K562 (cell line): ENCODE data around the gene CAPN8. TPM values are rescaled to one million over a fixed set of nuclear protein-coding genes. Genes with fewer than 3 reads are reported as not detected.
A peak's percentile ranks its signal among the peaks of the same experiment; 100 is the strongest.

Experiments
- CHCHD3 ChIP-seq: fragments of 250-450 bp; sonication (Bioruptor Pico); IDR thresholded peaks from 2 replicates; pipeline ENCODE4 v2.1.2; 2022; ENCODE audit warnings: mild to moderate bottlenecking
- NFE2 ChIP-seq: IDR thresholded peaks from 2 replicates; pipeline ENCODE4 v1.6.1; 2014; ENCODE audit warnings: antibody characterized with exemption, low read depth
- NR3C1 ChIP-seq: sonication (generic); formaldehyde crosslinking; IDR thresholded peaks from 2 replicates; pipeline ENCODE4 v1.8.1; 2022; ENCODE audit warnings: missing genetic modification reagents
- SMARCC2 ChIP-seq: fragments of 450-650 bp; IDR thresholded peaks from 2 replicates; pipeline ENCODE4 v1.6.1; 2017; ENCODE audit warnings: antibody characterized with exemption, moderate library complexity, mild to moderate bottlenecking, low read depth
- SREBF2 ChIP-seq: sonication (generic); formaldehyde crosslinking; IDR thresholded peaks from 2 replicates; pipeline ENCODE4 v1.4.0; 2020; ENCODE audit warnings: mild to moderate bottlenecking, missing genetic modification reagents
- polyA plus RNA-seq, 8 experiments: library from polyadenylated mRNA; depleted of rRNA in 4 of 8; stranded (reverse) in 5 of 8; unstranded in 3 of 8; fragments of >200 nt; fragmentation: Nextera tagmentation in 2 of 8; fragmentation: Illumina TruSeq in 1 of 8; extraction: Ambion mirVana in 2 of 8; extraction: Trizol in 1 of 8; gene quantifications; 2 replicates each; pipeline versions ENCODE4 v1.2.1 to v1.2.3, GENCODE V29; 2011 to 2014; ENCODE audit warnings: inconsistent platforms in 1 of 8, missing spikeins in 1 of 8
- total RNA-seq, 7 experiments: library from RNA; depleted of rRNA in 6 of 7; stranded (reverse); fragments of >200 nt in 6 of 7; fragmentation: Illumina TruSeq in 2 of 7; extraction: Trizol in 2 of 7; gene quantifications; 2 replicates each; pipeline versions ENCODE4 v1.2.1 to v1.2.3, GENCODE V29; 2011 to 2021; ENCODE audit warnings: low replicate concordance in 1 of 7
- TF ChIP-seq, protein P1 (sequence below), 2 experiments: fragments of 450-650 bp; formaldehyde crosslinking in 1 of 2; IDR thresholded peaks; 2 replicates each; pipeline versions ENCODE4 v1.4.0 to v1.6.1; 2014 to 2020; ENCODE audit warnings: mild to moderate bottlenecking in 2 of 2, borderline replicate concordance in 1 of 2, low read depth in 1 of 2
- TF ChIP-seq, protein P2 (sequence below): sonication (generic); formaldehyde crosslinking; IDR thresholded peaks from 2 replicates; pipeline ENCODE4 v1.8.0; 2022; ENCODE audit warnings: missing genetic modification reagents, mild to moderate bottlenecking, borderline replicate concordance
- TF ChIP-seq, protein P3 (sequence below): sonication (generic); formaldehyde crosslinking; IDR thresholded peaks from 2 replicates; pipeline ENCODE4 v1.8.0; 2022; ENCODE audit warnings: mild to moderate bottlenecking, missing genetic modification reagents

CAPN8 gene
- total and polyA plus RNA-seq, 9 of the 15 experiments (the other 6 are each of a cell fraction or from before 2014, with no cell fraction given): 0.06 TPM; not detected in 8

DNA sequence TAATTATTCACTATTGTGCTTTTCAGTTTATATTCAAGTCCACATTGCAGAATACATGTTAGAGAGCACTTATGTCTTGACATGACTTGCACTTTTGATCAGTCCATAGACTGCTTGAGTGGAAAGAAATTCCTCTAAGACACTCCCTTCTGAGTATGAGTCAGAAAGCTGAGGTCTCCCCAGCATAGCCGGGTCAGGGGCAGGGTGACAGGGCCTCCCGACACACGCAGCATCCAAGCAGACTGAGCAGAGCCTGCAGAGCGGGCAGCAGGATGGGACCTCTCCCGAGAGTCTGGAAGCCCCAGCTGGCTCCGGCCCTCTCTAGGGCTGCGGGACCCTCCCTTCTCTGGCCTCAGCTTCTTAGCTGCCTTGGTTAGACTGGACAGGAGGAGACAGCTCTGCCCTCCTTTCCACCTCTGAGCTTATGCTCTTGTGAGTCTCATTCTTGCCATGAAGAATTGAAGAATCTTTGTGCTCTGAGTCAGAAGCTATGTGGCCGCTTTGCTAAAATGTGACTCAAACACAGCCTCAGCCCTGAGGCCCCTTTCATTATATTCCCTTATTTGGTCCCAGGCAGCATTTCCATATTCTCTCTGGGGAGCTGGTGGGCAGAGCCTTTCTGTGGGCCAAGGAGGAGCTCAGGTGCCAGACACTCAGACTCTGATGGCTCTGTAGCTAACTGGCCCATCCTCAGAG lies 35.6 kb upstream of the CAPN8 start (continued):
- TF ChIP-seq, protein P1, sequence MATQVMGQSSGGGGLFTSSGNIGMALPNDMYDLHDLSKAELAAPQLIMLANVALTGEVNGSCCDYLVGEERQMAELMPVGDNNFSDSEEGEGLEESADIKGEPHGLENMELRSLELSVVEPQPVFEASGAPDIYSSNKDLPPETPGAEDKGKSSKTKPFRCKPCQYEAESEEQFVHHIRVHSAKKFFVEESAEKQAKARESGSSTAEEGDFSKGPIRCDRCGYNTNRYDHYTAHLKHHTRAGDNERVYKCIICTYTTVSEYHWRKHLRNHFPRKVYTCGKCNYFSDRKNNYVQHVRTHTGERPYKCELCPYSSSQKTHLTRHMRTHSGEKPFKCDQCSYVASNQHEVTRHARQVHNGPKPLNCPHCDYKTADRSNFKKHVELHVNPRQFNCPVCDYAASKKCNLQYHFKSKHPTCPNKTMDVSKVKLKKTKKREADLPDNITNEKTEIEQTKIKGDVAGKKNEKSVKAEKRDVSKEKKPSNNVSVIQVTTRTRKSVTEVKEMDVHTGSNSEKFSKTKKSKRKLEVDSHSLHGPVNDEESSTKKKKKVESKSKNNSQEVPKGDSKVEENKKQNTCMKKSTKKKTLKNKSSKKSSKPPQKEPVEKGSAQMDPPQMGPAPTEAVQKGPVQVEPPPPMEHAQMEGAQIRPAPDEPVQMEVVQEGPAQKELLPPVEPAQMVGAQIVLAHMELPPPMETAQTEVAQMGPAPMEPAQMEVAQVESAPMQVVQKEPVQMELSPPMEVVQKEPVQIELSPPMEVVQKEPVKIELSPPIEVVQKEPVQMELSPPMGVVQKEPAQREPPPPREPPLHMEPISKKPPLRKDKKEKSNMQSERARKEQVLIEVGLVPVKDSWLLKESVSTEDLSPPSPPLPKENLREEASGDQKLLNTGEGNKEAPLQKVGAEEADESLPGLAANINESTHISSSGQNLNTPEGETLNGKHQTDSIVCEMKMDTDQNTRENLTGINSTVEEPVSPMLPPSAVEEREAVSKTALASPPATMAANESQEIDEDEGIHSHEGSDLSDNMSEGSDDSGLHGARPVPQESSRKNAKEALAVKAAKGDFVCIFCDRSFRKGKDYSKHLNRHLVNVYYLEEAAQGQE (IDR thresholded peaks at IDR 0.05; ENCODE audit: borderline replicate concordance): no peak
- TF ChIP-seq, protein P1 (CRISPR knock-in tag; IDR thresholded peaks at IDR 0.05; ENCODE audit: low read depth): no peak
- TF ChIP-seq, protein P2, sequence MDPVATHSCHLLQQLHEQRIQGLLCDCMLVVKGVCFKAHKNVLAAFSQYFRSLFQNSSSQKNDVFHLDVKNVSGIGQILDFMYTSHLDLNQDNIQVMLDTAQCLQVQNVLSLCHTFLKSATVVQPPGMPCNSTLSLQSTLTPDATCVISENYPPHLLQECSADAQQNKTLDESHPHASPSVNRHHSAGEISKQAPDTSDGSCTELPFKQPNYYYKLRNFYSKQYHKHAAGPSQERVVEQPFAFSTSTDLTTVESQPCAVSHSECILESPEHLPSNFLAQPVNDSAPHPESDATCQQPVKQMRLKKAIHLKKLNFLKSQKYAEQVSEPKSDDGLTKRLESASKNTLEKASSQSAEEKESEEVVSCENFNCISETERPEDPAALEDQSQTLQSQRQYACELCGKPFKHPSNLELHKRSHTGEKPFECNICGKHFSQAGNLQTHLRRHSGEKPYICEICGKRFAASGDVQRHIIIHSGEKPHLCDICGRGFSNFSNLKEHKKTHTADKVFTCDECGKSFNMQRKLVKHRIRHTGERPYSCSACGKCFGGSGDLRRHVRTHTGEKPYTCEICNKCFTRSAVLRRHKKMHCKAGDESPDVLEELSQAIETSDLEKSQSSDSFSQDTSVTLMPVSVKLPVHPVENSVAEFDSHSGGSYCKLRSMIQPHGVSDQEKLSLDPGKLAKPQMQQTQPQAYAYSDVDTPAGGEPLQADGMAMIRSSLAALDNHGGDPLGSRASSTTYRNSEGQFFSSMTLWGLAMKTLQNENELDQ: no peak
- TF ChIP-seq SREBF2 (CRISPR knock-in tag) (no peak), NFE2 (peak; percentile 99), SMARCC2 (0 out of 2 replicates have a peak, but pooled peaks have one; percentile 69), NR3C1 (CRISPR knock-in tag) (no peak), CHCHD3 (no peak)
- TF ChIP-seq, protein P3, sequence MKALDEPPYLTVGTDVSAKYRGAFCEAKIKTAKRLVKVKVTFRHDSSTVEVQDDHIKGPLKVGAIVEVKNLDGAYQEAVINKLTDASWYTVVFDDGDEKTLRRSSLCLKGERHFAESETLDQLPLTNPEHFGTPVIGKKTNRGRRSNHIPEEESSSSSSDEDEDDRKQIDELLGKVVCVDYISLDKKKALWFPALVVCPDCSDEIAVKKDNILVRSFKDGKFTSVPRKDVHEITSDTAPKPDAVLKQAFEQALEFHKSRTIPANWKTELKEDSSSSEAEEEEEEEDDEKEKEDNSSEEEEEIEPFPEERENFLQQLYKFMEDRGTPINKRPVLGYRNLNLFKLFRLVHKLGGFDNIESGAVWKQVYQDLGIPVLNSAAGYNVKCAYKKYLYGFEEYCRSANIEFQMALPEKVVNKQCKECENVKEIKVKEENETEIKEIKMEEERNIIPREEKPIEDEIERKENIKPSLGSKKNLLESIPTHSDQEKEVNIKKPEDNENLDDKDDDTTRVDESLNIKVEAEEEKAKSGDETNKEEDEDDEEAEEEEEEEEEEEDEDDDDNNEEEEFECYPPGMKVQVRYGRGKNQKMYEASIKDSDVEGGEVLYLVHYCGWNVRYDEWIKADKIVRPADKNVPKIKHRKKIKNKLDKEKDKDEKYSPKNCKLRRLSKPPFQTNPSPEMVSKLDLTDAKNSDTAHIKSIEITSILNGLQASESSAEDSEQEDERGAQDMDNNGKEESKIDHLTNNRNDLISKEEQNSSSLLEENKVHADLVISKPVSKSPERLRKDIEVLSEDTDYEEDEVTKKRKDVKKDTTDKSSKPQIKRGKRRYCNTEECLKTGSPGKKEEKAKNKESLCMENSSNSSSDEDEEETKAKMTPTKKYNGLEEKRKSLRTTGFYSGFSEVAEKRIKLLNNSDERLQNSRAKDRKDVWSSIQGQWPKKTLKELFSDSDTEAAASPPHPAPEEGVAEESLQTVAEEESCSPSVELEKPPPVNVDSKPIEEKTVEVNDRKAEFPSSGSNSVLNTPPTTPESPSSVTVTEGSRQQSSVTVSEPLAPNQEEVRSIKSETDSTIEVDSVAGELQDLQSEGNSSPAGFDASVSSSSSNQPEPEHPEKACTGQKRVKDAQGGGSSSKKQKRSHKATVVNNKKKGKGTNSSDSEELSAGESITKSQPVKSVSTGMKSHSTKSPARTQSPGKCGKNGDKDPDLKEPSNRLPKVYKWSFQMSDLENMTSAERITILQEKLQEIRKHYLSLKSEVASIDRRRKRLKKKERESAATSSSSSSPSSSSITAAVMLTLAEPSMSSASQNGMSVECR: no peak
